ENCODE data around the gene GAP43. TPM values are rescaled to one million over a fixed set of nuclear protein-coding genes. Genes with fewer than 3 reads are reported as not detected.

Gene GAP43
- total and polyA plus RNA-seq, 2 of the 4 experiments (the other 2 are of a cell fraction) = 0.36 to 0.51 TPM

DNA sequence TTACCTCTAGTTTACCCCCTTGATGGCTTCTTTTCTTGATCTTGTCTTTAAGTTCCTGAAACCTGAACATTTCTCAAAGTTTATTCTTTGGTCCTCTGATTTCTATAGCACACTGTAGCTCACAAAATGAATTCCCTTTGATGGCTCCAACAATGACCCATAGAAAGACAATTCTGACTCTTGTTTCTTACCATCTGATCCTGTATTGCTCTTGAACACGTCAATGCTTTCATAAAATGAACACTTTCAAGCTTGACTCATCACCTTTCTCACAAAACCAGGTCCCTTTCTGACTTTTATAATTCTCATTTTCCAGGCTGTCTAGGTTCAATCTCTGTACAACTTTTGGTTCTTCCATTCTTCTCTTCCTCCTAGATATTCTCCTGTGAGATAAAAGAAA is 5.7 kb upstream of the GAP43 start:
- no peak overlapping the region for H2BK20ac ChIP-seq (ENCODE audit: low read depth, low read length)
- no peaks in the 10 kb centered on the region for H3K9me1 ChIP-seq (ENCODE audit: insufficient read depth, low read length)
- no peak overlapping the region for H2AFZ ChIP-seq (replicated peaks; ENCODE audit: low read length, poor library complexity)
- no peak overlapping the region for H3K18ac ChIP-seq (ENCODE audit: low read depth, low read length)
- no peaks in the 10 kb centered on the region for H3K9me3 ChIP-seq (ENCODE audit: control insufficient read depth, insufficient read depth, low read length)
- no peak overlapping the region for H3K4ac ChIP-seq (ENCODE audit: low read depth, low read length)
- ChIA-PET POLR2A (ENCODE audit: unreplicated experiment) (no interaction called here), CTCF (no interaction called here)
- no peak overlapping the region for H3K4me3 ChIP-seq (ENCODE audit: insufficient read depth, low read depth, low read length)
- ATAC-seq (ENCODE audit: low read depth) (no peak), DNase-seq (no peak)
- H3K36me3 ChIP-seq (ENCODE audit: control insufficient read depth, insufficient read depth, low read length) = no peaks in the 10 kb centered on the region
- H3K9ac ChIP-seq (ENCODE audit: low read depth, low read length) = no peak overlapping the region
- H3K4me2 ChIP-seq (ENCODE audit: low read depth, low read length) = no peak overlapping the region
- intact Hi-C loops (cut with micrococcal nuclease) (no loop called here), dilution Hi-C loops (cut with HindIII; ENCODE audit: low sequenced_read_pairs, unreplicated experiment) (no loop called here), in situ Hi-C loops (cut with MboI; ENCODE audit: low sequenced_read_pairs) (no loop called here)
- H3K23ac ChIP-seq (ENCODE audit: low read depth, low read length) = no peak overlapping the region
- H4K20me1 ChIP-seq (ENCODE audit: insufficient read depth, low read length) = no peaks in the 10 kb centered on the region
- no peak overlapping the region for H3K14ac ChIP-seq (replicated peaks; ENCODE audit: low read depth, low read length)
- no peak overlapping the region for H4K5ac ChIP-seq (ENCODE audit: low read depth, low read length)
- H4K8ac ChIP-seq (ENCODE audit: low read depth in 2 of 2, low read length in 2 of 2) = no peak overlapping the region
- H3K27me3 ChIP-seq (ENCODE audit: control insufficient read depth, insufficient read depth, low read length) = no peaks in the 10 kb centered on the region; the same call in 1 of the 2 replicates
- no TSS peak for BruUV-seq (replicated peaks)
- H2AK5ac ChIP-seq (ENCODE audit: low read depth, low read length) = no peak overlapping the region
- no peak overlapping the region for H2BK5ac ChIP-seq (ENCODE audit: low read depth, low read length, poor library complexity, severe bottlenecking)
- H3K4me1 ChIP-seq (ENCODE audit: control insufficient read depth, insufficient read depth, low read length) = no peaks in the 10 kb centered on the region
- no peak overlapping the region for H3K56ac ChIP-seq (ENCODE audit: extremely low read depth, insufficient read depth, low read length)
- H4K91ac ChIP-seq (ENCODE audit: insufficient read depth, low read depth, low read length) = no peak overlapping the region
- H2BK15ac ChIP-seq (ENCODE audit: low read depth, low read length) = no peak overlapping the region
- H3K79me1 ChIP-seq (ENCODE audit: low read depth in 1 of 2, low read length in 2 of 2) = no peaks in the 10 kb centered on the region
- no peak for TF ChIP-seq RCOR1 (IDR thresholded peaks at IDR 0.05; ENCODE audit: insufficient replicate concordance, low read length)
- TF ChIP-seq CEBPB (IDR thresholded peaks at IDR 0.05; ENCODE audit: low read depth, low read length) = no peak
- no peak for TF ChIP-seq BHLHE40 (IDR thresholded peaks at IDR 0.05; ENCODE audit: low read depth, low read length)
- no peak for TF ChIP-seq FOS (IDR thresholded peaks at IDR 0.05; ENCODE audit: low read depth, low read length)
- no peak for TF ChIP-seq MAZ (IDR thresholded peaks at IDR 0.05; ENCODE audit: borderline replicate concordance, low read depth, low read length)
- no peak for TF ChIP-seq USF2 (IDR thresholded peaks at IDR 0.05; ENCODE audit: low read depth, low read length)
- H2BK120ac ChIP-seq (ENCODE audit: low read depth, low read length) = no peak overlapping the region
- no peak overlapping the region for H2AK9ac ChIP-seq (replicated peaks; ENCODE audit: low read depth, low read length, poor library complexity)
- 40% methylated on average over 1 of the region's 1 CpG; no CpG with 5 or more reads in 1 of the 2 experiments for WGBS, 2 experiments (ENCODE audit: extremely low coverage in 2 of 2, insufficient read length in 1 of 2)
- no peak overlapping the region for H3K27ac ChIP-seq (ENCODE audit: insufficient read depth, low read length)
